ENCODE data around the gene PTPRJ. TPM values are rescaled to one million over a fixed set of nuclear protein-coding genes. Genes with fewer than 3 reads are reported as not detected.
A peak's percentile ranks its signal among the peaks of the same experiment; 100 is the strongest.

The PTPRJ gene
- total RNA-seq, 1 experiment from 2014 or later = 43.7 TPM

DNA sequence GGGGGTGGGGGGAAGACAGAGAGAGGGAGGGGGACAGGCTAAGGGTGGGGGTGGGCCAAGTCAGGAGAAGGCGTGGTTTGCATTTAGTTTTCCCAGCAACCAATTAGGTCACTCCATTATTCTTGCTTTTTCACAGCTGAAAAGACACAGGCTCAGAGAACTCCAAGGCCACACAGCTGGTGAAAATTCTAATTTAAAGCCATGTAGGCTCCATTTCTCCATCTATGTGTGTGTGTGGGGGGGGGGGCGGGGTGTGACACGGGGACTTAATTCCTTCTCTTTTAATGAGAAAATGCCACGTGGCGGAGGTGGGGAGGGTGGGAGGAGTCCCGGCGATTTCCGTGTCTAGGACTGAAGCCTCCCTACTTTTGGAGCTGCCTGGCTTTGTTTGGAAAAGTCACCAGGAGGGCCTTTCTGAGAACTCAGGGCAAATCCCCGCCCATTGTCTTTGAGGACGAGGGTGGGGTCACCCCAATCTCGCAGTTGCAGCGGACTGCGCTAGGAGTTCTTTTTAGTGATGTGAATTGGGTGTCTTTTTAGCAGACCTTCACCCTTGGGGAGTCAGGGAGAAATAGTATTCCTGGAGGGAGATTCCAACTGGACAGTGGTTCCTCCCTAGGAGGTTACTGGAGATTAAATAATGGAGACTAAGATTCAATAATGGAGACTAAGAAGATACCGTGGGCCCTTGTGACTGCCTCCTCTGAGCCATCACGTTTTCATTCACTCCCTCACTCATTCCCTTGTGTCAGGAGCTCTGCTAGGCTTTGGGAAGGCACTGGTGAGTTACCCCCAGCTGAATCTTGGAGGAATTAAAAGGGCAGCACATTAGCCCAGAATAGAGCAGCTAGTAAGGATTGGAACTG is 36.4 kb upstream of the PTPRJ start:
- no peak overlapping the region for H3K27ac ChIP-seq
- ChIA-PET CTCF (no interaction called here), POLR2A (ENCODE audit: unreplicated experiment) (interaction anchor here (0.6 kb wide), 1 partner anchor 119 kb away, joined by 3 read pairs; no protein-coding TSS in a partner anchor)
- no peak for TF ChIP-seq EZH2 (IDR thresholded peaks at IDR 0.05; ENCODE audit: low read depth)
- TF ChIP-seq, protein P1, sequence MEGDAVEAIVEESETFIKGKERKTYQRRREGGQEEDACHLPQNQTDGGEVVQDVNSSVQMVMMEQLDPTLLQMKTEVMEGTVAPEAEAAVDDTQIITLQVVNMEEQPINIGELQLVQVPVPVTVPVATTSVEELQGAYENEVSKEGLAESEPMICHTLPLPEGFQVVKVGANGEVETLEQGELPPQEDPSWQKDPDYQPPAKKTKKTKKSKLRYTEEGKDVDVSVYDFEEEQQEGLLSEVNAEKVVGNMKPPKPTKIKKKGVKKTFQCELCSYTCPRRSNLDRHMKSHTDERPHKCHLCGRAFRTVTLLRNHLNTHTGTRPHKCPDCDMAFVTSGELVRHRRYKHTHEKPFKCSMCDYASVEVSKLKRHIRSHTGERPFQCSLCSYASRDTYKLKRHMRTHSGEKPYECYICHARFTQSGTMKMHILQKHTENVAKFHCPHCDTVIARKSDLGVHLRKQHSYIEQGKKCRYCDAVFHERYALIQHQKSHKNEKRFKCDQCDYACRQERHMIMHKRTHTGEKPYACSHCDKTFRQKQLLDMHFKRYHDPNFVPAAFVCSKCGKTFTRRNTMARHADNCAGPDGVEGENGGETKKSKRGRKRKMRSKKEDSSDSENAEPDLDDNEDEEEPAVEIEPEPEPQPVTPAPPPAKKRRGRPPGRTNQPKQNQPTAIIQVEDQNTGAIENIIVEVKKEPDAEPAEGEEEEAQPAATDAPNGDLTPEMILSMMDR (conservative IDR thresholded peaks at IDR 0.05) = no peak
- H3K9me3 ChIP-seq (ENCODE audit: insufficient read depth, low read depth) = no peaks in the 10 kb centered on the region
- no peak overlapping the region for H3K4me2 ChIP-seq
- peaks cover 48% of the 10 kb centered on the region for H3F3A ChIP-seq (ENCODE audit: insufficient read depth, low read depth)
- no peaks in the 10 kb centered on the region for H3K36me3 ChIP-seq (ENCODE audit: low read depth)
- intact Hi-C loops (cut with micrococcal nuclease; ENCODE audit: unreplicated experiment) = no loop called here
- BruUV-seq (replicated peaks) = no TSS peak
- no peak for DNase-seq
- no peaks in the 10 kb centered on the region for H3K79me2 ChIP-seq (ENCODE audit: low read depth)
- H4K20me1 ChIP-seq (ENCODE audit: insufficient read depth) = no peaks in the 10 kb centered on the region
- no peaks in the 10 kb centered on the region; the same call in 1 of the 2 replicates for H3K9me2 ChIP-seq (ENCODE audit: insufficient read depth)
- H3K27me3 ChIP-seq (ENCODE audit: insufficient read depth, low read depth) = no peaks in the 10 kb centered on the region
- peaks cover 72% of the 10 kb centered on the region for H3K4me1 ChIP-seq (replicated peaks; ENCODE audit: insufficient read depth)
- H3K4me3 ChIP-seq = no peak overlapping the region
- no peak overlapping the region for H2AFZ ChIP-seq

DNA sequence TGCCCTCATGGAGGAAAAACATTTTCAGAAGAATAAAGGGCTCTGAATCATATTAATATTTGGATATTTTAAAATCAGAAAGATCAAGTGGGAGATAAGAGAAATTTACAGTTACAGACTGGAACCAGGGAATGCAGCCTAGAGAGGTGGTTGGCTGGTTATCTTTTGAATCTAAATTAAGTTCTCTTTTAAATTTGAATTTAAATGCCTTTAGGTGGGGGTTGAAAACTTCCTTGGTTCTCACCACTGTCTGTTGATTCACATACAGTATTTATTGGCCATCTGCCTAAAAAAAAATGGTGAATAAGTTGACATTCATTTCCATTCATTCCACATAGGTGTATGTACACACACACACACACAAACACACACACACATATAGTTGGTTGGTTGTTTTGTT is 35.7 kb upstream of the PTPRJ start:
- Histone ChIP-seq H3K4me2 (no peak overlapping the region), H2AFZ (no peak overlapping the region), H3F3A (ENCODE audit: insufficient read depth, low read depth) (peaks cover 47% of the 10 kb centered on the region), H3K9me3 (ENCODE audit: insufficient read depth, low read depth) (no peaks in the 10 kb centered on the region), H3K4me3 (no peak overlapping the region), H3K9me2 (ENCODE audit: insufficient read depth) (no peaks in the 10 kb centered on the region; the same call in 1 of the 2 replicates), H3K27me3 (ENCODE audit: insufficient read depth, low read depth) (no peaks in the 10 kb centered on the region), H3K79me2 (ENCODE audit: low read depth) (no peaks in the 10 kb centered on the region), H3K36me3 (ENCODE audit: low read depth) (no peaks in the 10 kb centered on the region), H3K4me1 (replicated peaks; ENCODE audit: insufficient read depth) (peaks cover 72% of the 10 kb centered on the region), H4K20me1 (ENCODE audit: insufficient read depth) (no peaks in the 10 kb centered on the region), H3K27ac (no peak overlapping the region)
- BruUV-seq (replicated peaks) = no TSS peak
- CTCF ChIA-PET = interaction anchor here (0.6 kb wide), 1 partner anchor 39 kb away, joined by 3 read pairs; no protein-coding TSS in a partner anchor
- TF ChIP-seq EZH2 (IDR thresholded peaks at IDR 0.05; ENCODE audit: low read depth) = no peak
- TF ChIP-seq, protein P1 (conservative IDR thresholded peaks at IDR 0.05) = no peak
- POLR2A ChIA-PET (ENCODE audit: unreplicated experiment) = no interaction called here
- intact Hi-C loops (cut with micrococcal nuclease; ENCODE audit: unreplicated experiment) = no loop called here
- no peak for DNase-seq

DNA sequence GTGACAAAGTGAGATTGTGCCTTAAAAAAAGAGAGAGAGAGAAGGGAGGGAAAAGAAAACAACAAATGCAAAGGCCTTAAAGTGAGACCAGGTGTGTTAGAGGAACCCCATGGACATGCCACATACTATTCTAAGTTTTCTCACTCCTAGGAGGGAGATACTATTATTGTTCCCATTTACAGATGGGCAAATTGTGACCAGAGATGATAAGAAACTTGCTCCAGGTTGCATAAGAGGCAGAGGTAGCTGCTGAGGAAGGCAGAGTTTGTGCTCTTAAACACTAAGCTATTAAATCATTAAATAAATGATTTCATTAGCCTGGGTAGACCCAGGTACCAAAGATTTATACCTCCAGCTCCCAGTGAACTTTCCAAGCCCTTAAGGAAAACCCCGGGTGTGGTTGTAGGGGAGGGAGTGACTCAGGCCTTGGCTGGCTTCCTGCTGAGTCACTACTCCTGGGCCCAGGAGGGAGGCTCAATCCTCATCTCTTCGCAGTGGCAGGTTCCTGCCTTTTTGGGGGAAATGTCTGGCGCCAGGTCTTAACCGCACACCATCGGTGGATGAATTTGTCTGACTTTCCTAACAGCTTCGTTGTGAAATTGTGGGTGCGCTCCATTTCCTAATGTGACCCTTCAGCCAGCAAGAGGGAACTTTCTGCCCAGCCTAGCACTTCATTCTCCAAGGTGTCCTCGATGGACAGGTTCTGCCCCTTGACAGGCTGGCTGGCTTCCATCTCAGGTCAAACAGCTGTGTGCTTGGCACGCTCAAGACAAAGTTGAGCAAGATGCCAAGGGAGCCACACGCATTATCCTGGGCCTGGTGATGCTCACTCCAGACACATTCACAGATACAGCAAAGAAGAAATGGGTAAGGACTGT is 33.4 kb upstream of the PTPRJ start:
- H3K4me1 ChIP-seq (replicated peaks; ENCODE audit: insufficient read depth) = peaks cover 55% of the 10 kb centered on the region
- peak overlapping the region; percentile 79 for H3K27ac ChIP-seq
- no peaks in the 10 kb centered on the region for H3K79me2 ChIP-seq (ENCODE audit: low read depth)
- H3K9me2 ChIP-seq (ENCODE audit: insufficient read depth) = no peaks in the 10 kb centered on the region
- H3K4me3 ChIP-seq = no peak overlapping the region
- H3K27me3 ChIP-seq (ENCODE audit: insufficient read depth, low read depth) = no peaks in the 10 kb centered on the region
- no peaks in the 10 kb centered on the region for H4K20me1 ChIP-seq (ENCODE audit: insufficient read depth)
- H2AFZ ChIP-seq = no peak overlapping the region
- H3K9me3 ChIP-seq (ENCODE audit: insufficient read depth, low read depth) = no peaks in the 10 kb centered on the region
- peaks cover 37% of the 10 kb centered on the region for H3F3A ChIP-seq (ENCODE audit: insufficient read depth, low read depth)
- no peak for TF ChIP-seq EZH2 (IDR thresholded peaks at IDR 0.05; ENCODE audit: low read depth)
- TF ChIP-seq, protein P1 (conservative IDR thresholded peaks at IDR 0.05) = no peak
- peak overlapping the region; percentile 29 for H3K4me2 ChIP-seq
- ChIA-PET CTCF (interaction anchor here (0.7 to 0.9 kb wide), 3 partner anchors 33 to 216 kb away, joined by 3 read pairs; no protein-coding TSS in a partner anchor), POLR2A (ENCODE audit: unreplicated experiment) (interaction anchor here (0.6 to 0.7 kb wide), 4 partner anchors 9 to 133 kb away, joined by 3 to 15 read pairs (median 4); no protein-coding TSS in a partner anchor)
- peak; percentile 93 to 99 for DNase-seq
- intact Hi-C loops (cut with micrococcal nuclease; ENCODE audit: unreplicated experiment) = loop anchor here (1.0 to 2.0 kb wide), 6 partner anchors 23 to 162 kb away; no protein-coding TSS in a partner anchor
- H3K36me3 ChIP-seq (ENCODE audit: low read depth) = no peaks in the 10 kb centered on the region
- BruUV-seq (replicated peaks) = TSS peak; percentile 22

Data from PC-9 (cell line).